ENCODE measurements around the gene FANCL. TPM values are rescaled to one million over a fixed set of nuclear protein-coding genes. Genes with fewer than 3 reads are reported as not detected.
A peak's percentile ranks its signal among the peaks of the same experiment; 100 is the strongest.

FANCL gene
- total and polyA plus RNA-seq, 2 experiments from 2014 or later, result 10.4 to 14.5 TPM

DNA sequence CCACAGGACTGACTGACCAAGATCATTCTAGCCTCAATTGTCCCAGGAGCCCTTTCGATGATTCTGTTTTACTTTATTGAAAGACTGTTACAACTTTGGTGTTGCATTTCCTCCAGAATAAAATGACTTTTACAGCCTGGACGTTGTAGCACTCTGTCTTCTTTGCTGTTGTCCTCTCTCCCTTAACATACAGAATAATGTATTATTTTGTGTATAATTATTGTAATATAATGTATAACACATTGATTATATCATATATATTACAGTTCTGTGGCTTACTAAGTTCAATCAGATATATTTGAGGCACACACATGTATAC, 380 bp upstream of the FANCL start:
- H3K36me3 ChIP-seq (ENCODE audit: low read depth), result no peaks in the 10 kb centered on the region
- 0 out of 2 replicates have a peak, but pooled peaks cover 6% of the 10 kb centered on the region for H3K4me1 ChIP-seq (ENCODE audit: insufficient read depth)
- in situ Hi-C loops (cut with MboI), result no loop called here
- H3K9me3 ChIP-seq (ENCODE audit: low read depth), result no peaks in the 10 kb centered on the region
- TF ChIP-seq EZH2 (IDR thresholded peaks at IDR 0.05; ENCODE audit: insufficient read depth, poor library complexity, severe bottlenecking), result no peak
- TF ChIP-seq EZH2phosphoT487 (IDR thresholded peaks at IDR 0.05; ENCODE audit: insufficient read depth, low read depth), result no peak
- H4K20me1 ChIP-seq (ENCODE audit: insufficient read depth), result no peaks in the 10 kb centered on the region
- peak overlapping the region; percentile 91 for H3K4me2 ChIP-seq (ENCODE audit: unreplicated experiment)
- H3K27me3 ChIP-seq (replicated peaks; ENCODE audit: insufficient read depth), result no peaks in the 10 kb centered on the region
- H3K9ac ChIP-seq, result peak overlapping the region; percentile 81
- no peak for DNase-seq
- peak overlapping the region; percentile 99 for H2AFZ ChIP-seq
- no peaks in the 10 kb centered on the region for H3F3A ChIP-seq (ENCODE audit: insufficient read depth)
- WGBS, 2 experiments (ENCODE audit: low coverage in 1 of 2, low lambda C conversion rate in 2 of 2, missing lambda C conversion rate in 2 of 2), result 10 to 15% methylated on average over 2 of the region's 2 CpGs
- H3K27ac ChIP-seq, result no peak overlapping the region
- peaks cover 39% of the 10 kb centered on the region for H3K79me2 ChIP-seq (ENCODE audit: insufficient read depth)
- H3K4me3 ChIP-seq, result peak overlapping the region; percentile 92
- no peaks in the 10 kb centered on the region for H3K9me2 ChIP-seq (ENCODE audit: insufficient read depth)

DNA sequence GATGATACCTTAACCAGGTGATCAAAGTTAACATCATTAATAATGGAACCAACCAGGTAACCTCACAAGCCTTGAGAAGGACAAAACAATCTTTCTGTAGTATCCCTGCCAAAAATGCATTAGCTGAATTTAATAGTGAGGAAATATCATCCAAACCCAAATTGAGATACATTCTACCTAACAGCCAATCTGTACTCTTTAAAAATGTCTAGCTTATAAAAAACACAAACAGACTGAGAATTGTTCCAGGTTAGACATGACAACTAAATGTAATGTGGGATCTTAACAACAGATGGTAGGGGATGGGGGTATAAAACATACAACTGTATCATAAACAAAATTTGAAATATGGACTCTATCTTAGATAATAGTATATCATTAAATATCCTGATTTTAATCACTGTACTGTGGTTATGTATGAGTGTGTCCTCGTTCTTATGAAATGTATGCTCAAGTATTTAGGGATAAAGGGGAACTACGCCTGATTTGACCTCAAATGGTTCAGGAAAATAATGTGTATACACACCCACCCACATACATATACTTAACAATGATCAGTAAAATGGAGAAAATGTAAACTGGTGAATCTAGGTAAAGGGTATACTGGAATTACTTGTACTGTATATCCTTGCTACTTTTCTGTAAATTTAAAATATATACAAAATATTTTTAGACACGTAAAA, 1.7 kb downstream of the FANCL start:
- H3K36me3 ChIP-seq (ENCODE audit: low read depth), result no peaks in the 10 kb centered on the region
- H3K27me3 ChIP-seq (replicated peaks; ENCODE audit: insufficient read depth), result no peaks in the 10 kb centered on the region
- H3K9me2 ChIP-seq (ENCODE audit: insufficient read depth), result no peaks in the 10 kb centered on the region
- no peaks in the 10 kb centered on the region for H4K20me1 ChIP-seq (ENCODE audit: insufficient read depth)
- no peak overlapping the region for H3K27ac ChIP-seq
- peaks cover 10% of the 10 kb centered on the region; the same call in 1 of the 2 replicates for H3K4me1 ChIP-seq (ENCODE audit: insufficient read depth)
- no peaks in the 10 kb centered on the region for H3K9me3 ChIP-seq (ENCODE audit: low read depth)
- no peaks in the 10 kb centered on the region for H3F3A ChIP-seq (ENCODE audit: insufficient read depth)
- H3K79me2 ChIP-seq (ENCODE audit: insufficient read depth), result peaks cover 61% of the 10 kb centered on the region
- in situ Hi-C loops (cut with MboI), result no loop called here
- H3K4me3 ChIP-seq, result no peak overlapping the region
- no peak for TF ChIP-seq EZH2 (IDR thresholded peaks at IDR 0.05; ENCODE audit: insufficient read depth, poor library complexity, severe bottlenecking)
- no peak for DNase-seq
- H3K4me2 ChIP-seq (ENCODE audit: unreplicated experiment), result peak overlapping the region; percentile 91
- no peak overlapping the region for H2AFZ ChIP-seq
- WGBS, 2 experiments (ENCODE audit: low coverage in 1 of 2, low lambda C conversion rate in 2 of 2, missing lambda C conversion rate in 2 of 2), result 72 to 78% methylated on average over 3 of the region's 3 CpGs
- no peak overlapping the region for H3K9ac ChIP-seq

DNA sequence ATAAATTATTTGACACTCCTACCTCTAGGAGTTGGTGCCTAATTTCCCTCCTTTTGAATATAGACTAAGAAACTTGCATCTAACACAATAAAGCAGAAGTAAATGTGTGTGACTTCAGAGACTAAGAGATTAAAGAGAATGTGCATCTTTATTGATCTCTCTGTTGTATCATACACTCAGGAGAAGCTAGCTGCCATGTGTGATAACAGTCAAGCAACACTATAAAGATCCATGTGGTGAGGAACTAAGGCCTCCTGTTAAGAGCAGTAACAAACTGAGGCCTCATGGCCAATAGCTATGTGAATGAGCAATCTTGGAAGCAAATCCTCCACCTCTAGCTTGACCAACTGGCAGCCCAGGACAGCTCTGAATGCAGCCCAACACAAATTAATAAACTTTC, 3.4 kb downstream of the FANCL start:
- in situ Hi-C loops (cut with MboI), result no loop called here
- H4K20me1 ChIP-seq (ENCODE audit: insufficient read depth), result no peaks in the 10 kb centered on the region
- no peak overlapping the region for H2AFZ ChIP-seq
- H3K79me2 ChIP-seq (ENCODE audit: insufficient read depth), result peaks cover 77% of the 10 kb centered on the region
- no peaks in the 10 kb centered on the region for H3F3A ChIP-seq (ENCODE audit: insufficient read depth)
- no peak for DNase-seq
- H3K4me3 ChIP-seq, result no peak overlapping the region
- H3K9me3 ChIP-seq (ENCODE audit: low read depth), result no peaks in the 10 kb centered on the region
- TF ChIP-seq EZH2 (IDR thresholded peaks at IDR 0.05; ENCODE audit: insufficient read depth, poor library complexity, severe bottlenecking) (no peak), EZH2phosphoT487 (IDR thresholded peaks at IDR 0.05; ENCODE audit: insufficient read depth, low read depth) (no peak)
- no peak overlapping the region for H3K4me2 ChIP-seq (ENCODE audit: unreplicated experiment)
- no peak overlapping the region for H3K27ac ChIP-seq
- H3K27me3 ChIP-seq (replicated peaks; ENCODE audit: insufficient read depth), result no peaks in the 10 kb centered on the region
- no peak overlapping the region for H3K9ac ChIP-seq
- H3K9me2 ChIP-seq (ENCODE audit: insufficient read depth), result no peaks in the 10 kb centered on the region
- H3K36me3 ChIP-seq (ENCODE audit: low read depth), result no peaks in the 10 kb centered on the region
- H3K4me1 ChIP-seq (ENCODE audit: insufficient read depth), result peaks cover 21% of the 10 kb centered on the region

DNA sequence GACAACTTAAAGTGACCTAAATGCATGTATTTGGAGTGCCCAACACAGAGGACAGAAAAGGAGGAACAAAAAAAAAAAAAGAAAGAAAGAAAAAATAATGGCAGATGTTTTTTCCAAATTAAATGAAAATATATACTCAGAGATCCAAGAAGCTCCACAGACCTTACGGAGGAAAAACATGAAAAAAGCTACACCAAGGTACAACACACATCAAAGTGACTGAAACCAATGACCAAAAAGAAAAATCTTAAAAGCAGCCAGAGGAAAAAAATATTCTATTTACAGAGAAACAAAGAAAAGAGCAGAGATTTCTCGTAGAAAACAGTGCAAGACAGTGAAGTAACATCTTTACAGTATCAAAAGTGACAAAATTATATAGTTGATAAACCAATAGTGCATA, 5.1 kb downstream of the FANCL start:
- no peak for DNase-seq
- H3K4me2 ChIP-seq (ENCODE audit: unreplicated experiment), result no peak overlapping the region
- WGBS, 2 experiments (ENCODE audit: low coverage in 1 of 2, low lambda C conversion rate in 2 of 2, missing lambda C conversion rate in 2 of 2), result 83 to 98% methylated on average over 2 of the region's 2 CpGs
- no peaks in the 10 kb centered on the region for H3K9me2 ChIP-seq (ENCODE audit: insufficient read depth)
- in situ Hi-C loops (cut with MboI), result no loop called here
- no peak overlapping the region for H3K9ac ChIP-seq
- H3K4me3 ChIP-seq, result no peak overlapping the region
- no peaks in the 10 kb centered on the region for H3F3A ChIP-seq (ENCODE audit: insufficient read depth)
- H3K4me1 ChIP-seq (ENCODE audit: insufficient read depth), result peaks cover 23% of the 10 kb centered on the region
- no peaks in the 10 kb centered on the region for H3K27me3 ChIP-seq (replicated peaks; ENCODE audit: insufficient read depth)
- H3K79me2 ChIP-seq (ENCODE audit: insufficient read depth), result peaks cover 85% of the 10 kb centered on the region
- H2AFZ ChIP-seq, result no peak overlapping the region
- no peaks in the 10 kb centered on the region for H4K20me1 ChIP-seq (ENCODE audit: insufficient read depth)
- no peaks in the 10 kb centered on the region for H3K36me3 ChIP-seq (ENCODE audit: low read depth)
- H3K9me3 ChIP-seq (ENCODE audit: low read depth), result no peaks in the 10 kb centered on the region
- H3K27ac ChIP-seq, result no peak overlapping the region
- no peak for TF ChIP-seq EZH2phosphoT487 (IDR thresholded peaks at IDR 0.05; ENCODE audit: insufficient read depth, low read depth)
- TF ChIP-seq EZH2 (IDR thresholded peaks at IDR 0.05; ENCODE audit: insufficient read depth, poor library complexity, severe bottlenecking), result no peak

DNA sequence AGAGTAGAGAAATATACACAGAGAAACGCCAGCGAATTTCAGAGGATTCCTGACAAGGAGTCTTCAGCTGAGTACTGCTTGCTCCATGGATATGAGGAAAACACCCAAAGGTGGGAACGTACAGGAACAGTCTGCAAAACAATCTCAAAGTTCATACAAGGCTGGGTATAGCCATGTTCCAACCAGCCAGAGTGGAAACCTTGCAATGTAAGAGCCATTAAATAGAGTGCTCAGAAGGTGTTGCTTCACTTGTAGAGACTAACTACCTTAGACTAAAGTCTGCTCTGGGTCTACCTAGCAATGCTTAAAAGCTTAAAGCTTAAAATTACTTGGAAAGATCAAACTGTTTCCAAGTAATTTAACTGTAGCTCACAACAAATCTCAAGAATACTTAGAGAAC, 6.0 kb downstream of the FANCL start:
- DNase-seq, result no peak
- Histone ChIP-seq H3K9ac (no peak overlapping the region), H2AFZ (no peak overlapping the region), H3K27ac (no peak overlapping the region), H3K9me2 (ENCODE audit: insufficient read depth) (no peaks in the 10 kb centered on the region), H3K4me2 (ENCODE audit: unreplicated experiment) (no peak overlapping the region), H3K27me3 (replicated peaks; ENCODE audit: insufficient read depth) (no peaks in the 10 kb centered on the region), H3K4me1 (ENCODE audit: insufficient read depth) (peaks cover 19% of the 10 kb centered on the region), H3K79me2 (ENCODE audit: insufficient read depth) (peaks cover 80% of the 10 kb centered on the region), H3K9me3 (ENCODE audit: low read depth) (no peaks in the 10 kb centered on the region), H3F3A (ENCODE audit: insufficient read depth) (no peaks in the 10 kb centered on the region), H3K36me3 (ENCODE audit: low read depth) (no peaks in the 10 kb centered on the region), H3K4me3 (no peak overlapping the region), H4K20me1 (ENCODE audit: insufficient read depth) (no peaks in the 10 kb centered on the region)
- in situ Hi-C loops (cut with MboI), result no loop called here
- 97 to 99% methylated on average over 3 of the region's 3 CpGs for WGBS, 2 experiments (ENCODE audit: low coverage in 1 of 2, low lambda C conversion rate in 2 of 2, missing lambda C conversion rate in 2 of 2)
- TF ChIP-seq EZH2 (IDR thresholded peaks at IDR 0.05; ENCODE audit: insufficient read depth, poor library complexity, severe bottlenecking), result no peak
- no peak for TF ChIP-seq EZH2phosphoT487 (IDR thresholded peaks at IDR 0.05; ENCODE audit: insufficient read depth, low read depth)
